ENCODE data around the gene C3orf49. TPM values are rescaled to one million over a fixed set of nuclear protein-coding genes. Genes with fewer than 3 reads are reported as not detected.

Gene C3orf49
- total RNA-seq (2014; rRNA removed; shearing (Covaris generic); ENCODE audit: low replicate concordance) = not detected in 2 replicates

GRCh38 chr3:63819151-63819398 lies at the start of gene C3orf49:
C3orf49 (plus strand) TSS chr3:63819299; CDS start chr3:63819472, 173 bp downstream.
- in situ Hi-C loops (cut with HindIII; ENCODE audit: low pct_unique_long_range_greater_than_20kb, low sequenced_read_pairs) = no loop called here
- DNase-seq (ENCODE audit: low read depth) = no peak

- in situ Hi-C loops (cut with HindIII; ENCODE audit: low pct_unique_long_range_greater_than_20kb, low sequenced_read_pairs) = no loop called here
- DNase-seq (ENCODE audit: low read depth) = no peak
Observed at GRCh38 chr3:63774781-63775180, 44.3 kb upstream of the C3orf49 start.

- in situ Hi-C loops (cut with HindIII; ENCODE audit: low pct_unique_long_range_greater_than_20kb, low sequenced_read_pairs) = no loop called here
- no peak for DNase-seq (ENCODE audit: low read depth)
Observed at GRCh38 chr3:63779227-63779626, 39.9 kb upstream of the C3orf49 start.

GRCh38 chr3:63791974-63792373 lies 27.1 kb upstream of the C3orf49 start:
- in situ Hi-C loops (cut with HindIII; ENCODE audit: low pct_unique_long_range_greater_than_20kb, low sequenced_read_pairs) = no loop called here
- no peak for DNase-seq (ENCODE audit: low read depth)

GRCh38 chr3:63795438-63795837 lies 23.7 kb upstream of the C3orf49 start:
- in situ Hi-C loops (cut with HindIII; ENCODE audit: low pct_unique_long_range_greater_than_20kb, low sequenced_read_pairs) = no loop called here
- DNase-seq (ENCODE audit: low read depth) = no peak

- in situ Hi-C loops (cut with HindIII; ENCODE audit: low pct_unique_long_range_greater_than_20kb, low sequenced_read_pairs) = no loop called here
- no peak for DNase-seq (ENCODE audit: low read depth)
Observed at GRCh38 chr3:63798544-63798943, 20.6 kb upstream of the C3orf49 start.

GRCh38 chr3:63798949-63799348 lies 20.1 kb upstream of the C3orf49 start:
- in situ Hi-C loops (cut with HindIII; ENCODE audit: low pct_unique_long_range_greater_than_20kb, low sequenced_read_pairs) = no loop called here
- DNase-seq (ENCODE audit: low read depth) = no peak

- DNase-seq (ENCODE audit: low read depth) = no peak
- in situ Hi-C loops (cut with HindIII; ENCODE audit: low pct_unique_long_range_greater_than_20kb, low sequenced_read_pairs) = no loop called here
Observed at GRCh38 chr3:63800097-63800496, 19.0 kb upstream of the C3orf49 start.

- in situ Hi-C loops (cut with HindIII; ENCODE audit: low pct_unique_long_range_greater_than_20kb, low sequenced_read_pairs) = no loop called here
- no peak for DNase-seq (ENCODE audit: low read depth)
Observed at GRCh38 chr3:63803911-63804310, 15.2 kb upstream of the C3orf49 start.

GRCh38 chr3:63807961-63808565 lies 11.0 kb upstream of the C3orf49 start:
- in situ Hi-C loops (cut with HindIII; ENCODE audit: low pct_unique_long_range_greater_than_20kb, low sequenced_read_pairs) = no loop called here

GRCh38 chr3:63808633-63809032 lies 10.5 kb upstream of the C3orf49 start:
- no peak for DNase-seq (ENCODE audit: low read depth)
- in situ Hi-C loops (cut with HindIII; ENCODE audit: low pct_unique_long_range_greater_than_20kb, low sequenced_read_pairs) = no loop called here

More at GRCh38 chr3:63807961-63808565, 11.0 kb upstream of the C3orf49 start:
- no peak for DNase-seq (ENCODE audit: low read depth)

GRCh38 chr3:63809607-63810006 lies 9.5 kb upstream of the C3orf49 start:
- peak; percentile 38 for DNase-seq (ENCODE audit: low read depth)
- in situ Hi-C loops (cut with HindIII; ENCODE audit: low pct_unique_long_range_greater_than_20kb, low sequenced_read_pairs) = no loop called here

- no peak for DNase-seq (ENCODE audit: low read depth)
- in situ Hi-C loops (cut with HindIII; ENCODE audit: low pct_unique_long_range_greater_than_20kb, low sequenced_read_pairs) = no loop called here
Observed at GRCh38 chr3:63814237-63814636, 4.9 kb upstream of the C3orf49 start.

GRCh38 chr3:63817225-63817624 lies 1.9 kb upstream of the C3orf49 start:
- in situ Hi-C loops (cut with HindIII; ENCODE audit: low pct_unique_long_range_greater_than_20kb, low sequenced_read_pairs) = no loop called here
- no peak for DNase-seq (ENCODE audit: low read depth)

GRCh38 chr3:63818282-63819150 lies 583 bp upstream of the C3orf49 start:
- peak; percentile 31 for DNase-seq (ENCODE audit: low read depth)
- in situ Hi-C loops (cut with HindIII; ENCODE audit: low pct_unique_long_range_greater_than_20kb, low sequenced_read_pairs) = no loop called here

- peak; percentile 43 for DNase-seq (ENCODE audit: low read depth)
- in situ Hi-C loops (cut with HindIII; ENCODE audit: low pct_unique_long_range_greater_than_20kb, low sequenced_read_pairs) = no loop called here
Observed at GRCh38 chr3:63824309-63824708, 5.2 kb downstream of the C3orf49 start.

- DNase-seq (ENCODE audit: low read depth) = no peak
- in situ Hi-C loops (cut with HindIII; ENCODE audit: low pct_unique_long_range_greater_than_20kb, low sequenced_read_pairs) = no loop called here
Observed at GRCh38 chr3:63830526-63830925, 11.4 kb downstream of the C3orf49 start.

- in situ Hi-C loops (cut with HindIII; ENCODE audit: low pct_unique_long_range_greater_than_20kb, low sequenced_read_pairs) = no loop called here
- DNase-seq (ENCODE audit: low read depth) = no peak
Observed at GRCh38 chr3:63832395-63832794, 13.3 kb downstream of the C3orf49 start.

- in situ Hi-C loops (cut with HindIII; ENCODE audit: low pct_unique_long_range_greater_than_20kb, low sequenced_read_pairs) = no loop called here
- DNase-seq (ENCODE audit: low read depth) = no peak
Observed at GRCh38 chr3:63841704-63842103, 22.6 kb downstream of the C3orf49 start.

- in situ Hi-C loops (cut with HindIII; ENCODE audit: low pct_unique_long_range_greater_than_20kb, low sequenced_read_pairs) = no loop called here
Observed at GRCh38 chr3:63842127-63842526, 23.0 kb downstream of the C3orf49 start.

More at GRCh38 chr3:63842127-63842526, 23.0 kb downstream of the C3orf49 start:
- DNase-seq (ENCODE audit: low read depth) = no peak

Data from Caki2 (cell line).